RKO (cell line): ENCODE data around the gene GRAP2.
A peak's percentile ranks its signal among the peaks of the same experiment; 100 is the strongest.

ENCODE experiments used
- DNase-seq: peaks from one replicate; pipeline ENCODE4 v3.0.0-alpha.2; 2016; ENCODE audit warnings: low spot score

The GRAP2 gene

DNA sequence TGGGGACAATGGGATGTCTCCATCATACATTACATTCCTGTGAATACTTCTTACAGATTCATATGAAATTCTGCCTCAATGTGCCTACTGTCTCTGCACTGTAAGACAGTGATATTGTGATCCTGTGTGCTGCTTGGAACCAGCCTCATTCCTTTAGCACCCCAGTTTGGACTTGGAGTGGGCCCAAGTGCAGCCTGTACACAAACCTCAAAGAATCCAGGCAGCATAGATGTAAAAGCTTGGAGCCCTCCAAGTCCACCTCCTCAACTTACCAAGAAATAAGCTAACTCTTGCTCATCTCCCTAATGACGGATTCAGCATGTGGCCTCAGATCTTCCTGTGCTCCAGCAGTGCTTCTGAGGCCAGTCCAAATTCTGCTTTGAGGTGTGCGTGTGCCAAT is 24.4 kb downstream of the GRAP2 start:
- DNase-seq, result no peak

DNA sequence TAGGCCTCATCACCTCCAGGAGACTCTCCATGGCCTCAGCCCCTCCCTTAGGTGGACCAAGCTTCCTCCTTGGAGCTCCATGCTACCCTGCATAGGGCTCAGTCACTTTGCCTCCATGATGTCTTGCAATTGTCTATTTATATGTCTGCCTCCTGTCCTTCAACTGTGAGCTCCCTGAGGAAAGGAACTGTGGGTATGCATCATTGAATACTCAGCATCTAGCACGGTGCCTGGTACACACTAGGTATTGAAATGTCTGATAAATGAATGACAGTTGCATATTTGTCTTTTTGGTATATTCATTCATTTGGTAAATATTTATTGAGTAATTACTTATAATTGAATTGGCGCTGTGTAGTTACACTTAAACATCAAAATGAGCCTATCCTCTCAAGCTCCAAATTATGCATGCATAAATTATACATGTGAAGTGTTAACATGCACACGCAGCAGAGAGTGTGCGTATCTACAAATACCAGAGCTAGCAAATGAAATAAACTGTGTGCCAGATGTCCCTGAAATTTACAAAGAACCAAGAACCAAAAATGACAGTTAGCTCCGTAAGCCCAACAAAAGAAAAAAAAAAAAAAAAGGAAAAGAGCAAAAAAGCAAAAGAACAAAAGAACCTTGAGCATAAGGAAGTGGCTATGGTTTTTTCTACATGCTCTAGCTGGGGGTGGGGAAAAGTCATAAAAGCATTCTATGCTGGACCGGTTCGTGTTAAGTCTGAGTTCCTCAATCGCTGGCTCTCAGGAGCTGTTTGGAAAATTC is 25.2 kb downstream of the GRAP2 start:
- DNase-seq, result no peak

DNA sequence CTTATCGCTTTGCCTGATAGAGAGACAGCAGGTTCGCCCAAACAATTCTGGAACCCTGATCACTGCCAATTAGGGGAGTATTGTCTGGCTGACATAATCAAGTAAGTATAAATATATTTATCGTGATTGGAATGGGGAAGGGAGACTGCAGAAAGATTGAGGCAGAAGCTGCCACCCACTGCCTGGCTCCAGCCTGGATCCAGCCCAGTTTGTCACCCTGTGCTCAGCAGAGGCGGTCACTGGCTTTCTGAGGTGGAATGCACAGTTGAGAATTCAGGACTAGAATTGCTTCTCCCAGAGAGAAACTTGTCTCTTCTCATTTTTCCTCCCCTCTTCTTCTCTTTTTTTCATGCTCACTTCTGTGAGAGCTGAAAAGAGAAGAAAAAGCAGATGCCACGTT is 25.9 kb downstream of the GRAP2 start:
- no peak for DNase-seq

DNA sequence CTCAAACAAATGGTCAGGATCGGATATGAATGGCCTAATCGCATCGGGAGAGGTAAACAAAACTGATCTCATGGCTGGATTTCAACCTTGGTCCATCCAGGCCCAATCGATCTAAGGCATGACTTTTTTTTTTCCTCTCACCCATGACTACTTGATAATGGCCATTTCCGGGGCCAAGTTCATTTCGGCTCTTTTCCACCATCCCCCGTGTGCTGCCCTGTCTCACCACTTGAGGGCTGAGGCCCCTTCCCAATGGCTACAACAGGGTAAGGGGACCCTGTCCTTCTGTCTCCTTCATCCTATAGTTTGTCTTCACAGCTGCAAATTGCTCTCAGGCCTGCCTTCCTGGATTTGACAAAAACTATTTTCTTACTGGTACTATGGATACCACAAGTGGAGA is 26.7 kb downstream of the GRAP2 start:
- no peak for DNase-seq

DNA sequence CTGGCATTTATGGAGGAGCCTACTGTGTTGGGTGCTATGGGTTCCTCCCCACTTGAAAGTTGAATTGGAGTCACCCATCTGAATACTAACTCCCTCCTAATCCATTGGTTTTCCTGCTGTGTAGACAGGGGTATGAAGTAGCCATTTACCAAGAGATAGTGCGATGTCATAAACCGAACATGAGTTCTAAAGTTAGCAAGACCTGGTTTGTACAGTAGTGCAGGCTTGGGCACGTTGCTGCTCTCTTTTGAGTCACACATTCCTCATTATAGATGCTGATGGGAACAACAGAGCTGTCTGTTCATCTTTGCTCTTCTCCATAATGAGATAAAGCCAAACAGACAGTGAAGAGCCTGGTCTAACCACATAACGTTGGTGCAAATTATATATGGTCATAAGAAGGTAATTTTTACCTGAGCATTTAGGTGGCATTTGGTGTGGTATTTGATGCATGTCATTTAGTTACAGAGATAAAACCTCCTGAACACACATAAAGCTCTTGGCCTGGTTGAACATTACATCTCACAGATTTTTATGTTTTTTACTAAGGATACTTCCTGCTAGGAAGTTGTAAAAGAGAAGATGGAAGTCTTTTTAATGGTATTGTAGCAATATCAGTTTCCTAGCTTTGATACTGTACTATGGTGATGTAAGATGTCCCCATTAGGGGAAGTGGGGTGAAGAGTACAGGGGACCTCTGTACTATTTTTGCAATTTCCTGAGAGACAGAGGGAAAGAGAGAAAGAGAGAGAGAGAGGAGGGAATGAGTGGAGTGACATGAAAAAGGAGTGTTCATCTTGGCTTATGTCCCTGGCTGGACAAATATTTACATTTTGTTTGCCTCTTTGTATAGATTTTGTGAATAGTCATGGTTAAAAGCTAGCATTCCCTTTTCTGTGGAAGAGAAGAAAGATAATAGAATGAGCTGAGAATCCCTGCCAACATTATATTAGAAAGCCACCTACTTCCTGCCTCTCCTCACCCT is 27.9 kb downstream of the GRAP2 start:
- DNase-seq, result no peak

DNA sequence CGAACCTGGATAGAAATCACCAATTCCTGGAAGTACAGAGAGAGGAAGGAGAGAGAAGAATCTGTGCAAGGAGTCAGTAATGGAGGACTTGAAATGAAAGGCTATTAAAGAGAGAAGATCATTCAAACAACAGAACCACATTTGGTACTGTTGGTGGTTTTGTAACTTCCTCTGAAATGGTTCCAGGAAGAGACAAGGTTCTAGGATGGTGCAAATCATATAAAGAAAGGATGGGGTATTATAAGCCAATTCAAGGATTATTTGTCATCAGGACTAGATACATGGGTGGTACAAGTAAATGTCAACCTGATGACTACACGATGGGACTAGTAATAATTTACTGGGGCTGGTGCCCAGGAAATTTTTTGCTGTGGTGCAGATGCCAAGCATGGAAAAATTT is 30.4 kb downstream of the GRAP2 start:
- DNase-seq, result no peak

DNA sequence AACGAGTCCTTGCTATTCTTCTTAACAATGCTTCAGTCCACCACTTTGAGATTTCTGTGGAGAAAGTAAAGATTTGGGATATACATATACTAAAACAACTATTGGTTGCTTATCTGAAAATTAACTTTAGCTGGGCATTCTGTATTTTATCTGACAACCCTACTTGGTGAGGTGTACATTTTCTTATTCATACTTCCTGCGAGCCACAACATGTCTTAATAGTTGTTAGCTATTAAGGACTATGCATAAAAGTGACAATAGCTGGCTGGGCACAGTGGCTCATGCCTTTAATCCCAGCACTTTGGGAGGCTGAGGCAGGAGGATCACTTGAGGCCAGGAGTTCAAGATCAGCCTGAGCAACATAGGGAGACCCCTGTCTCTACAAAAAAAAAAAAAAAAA is 31.3 kb downstream of the GRAP2 start:
- DNase-seq, result no peak

DNA sequence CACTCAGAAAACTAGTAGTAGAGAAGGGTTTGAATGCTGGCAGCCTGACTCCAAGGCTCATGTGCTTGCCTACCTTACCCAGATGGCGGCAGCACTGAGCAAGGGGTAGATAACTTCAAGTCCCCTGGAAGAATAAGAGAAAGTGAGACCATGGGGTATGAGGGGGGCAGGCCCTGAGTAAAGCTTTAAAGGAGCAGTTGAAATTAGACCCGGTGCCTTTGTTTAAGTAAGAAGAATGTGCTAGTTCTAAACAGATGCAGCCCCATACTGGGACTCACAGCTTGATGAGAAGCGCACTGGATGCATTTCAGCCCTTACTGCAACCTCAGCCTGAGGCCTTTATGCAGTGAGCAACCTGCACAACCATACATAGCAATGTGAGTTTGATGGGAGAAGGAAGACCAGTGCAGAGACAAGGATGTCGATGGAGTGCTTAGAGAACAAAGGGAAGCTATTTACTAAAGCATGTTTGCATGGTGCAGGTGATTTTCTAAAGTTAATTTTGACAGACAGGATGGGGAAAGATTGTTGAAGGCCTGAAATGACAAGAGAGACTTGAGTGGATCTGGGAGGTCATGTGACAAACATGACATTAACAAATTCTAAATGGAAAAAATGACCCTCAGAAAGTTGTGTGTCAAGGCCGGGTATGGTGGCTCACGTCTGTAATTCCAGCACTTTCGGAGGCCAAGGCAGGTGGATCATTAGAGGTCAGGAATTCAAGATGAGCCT is 32.2 kb downstream of the GRAP2 start:
- peak; percentile 30 for DNase-seq

DNA sequence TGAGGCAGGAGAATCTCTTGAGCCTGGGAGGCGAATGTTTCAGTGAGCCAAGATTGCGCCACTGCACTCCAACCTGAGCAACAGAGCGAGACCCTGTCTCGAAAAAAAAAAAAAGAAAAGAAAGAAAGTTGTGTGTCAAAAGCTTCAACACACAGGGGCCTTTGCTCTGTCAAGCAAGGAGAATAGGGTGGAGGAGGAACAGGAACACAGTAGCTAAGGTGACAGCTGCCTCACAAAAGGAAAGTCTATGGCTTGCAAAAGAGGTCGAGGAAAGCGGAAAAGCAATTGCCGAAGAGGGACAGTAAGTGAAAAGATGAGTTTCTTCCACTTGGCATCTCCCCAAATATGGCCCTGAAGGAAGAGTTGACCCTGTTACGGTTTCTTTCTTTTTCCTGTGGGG is 32.9 kb downstream of the GRAP2 start:
- no peak for DNase-seq

DNA sequence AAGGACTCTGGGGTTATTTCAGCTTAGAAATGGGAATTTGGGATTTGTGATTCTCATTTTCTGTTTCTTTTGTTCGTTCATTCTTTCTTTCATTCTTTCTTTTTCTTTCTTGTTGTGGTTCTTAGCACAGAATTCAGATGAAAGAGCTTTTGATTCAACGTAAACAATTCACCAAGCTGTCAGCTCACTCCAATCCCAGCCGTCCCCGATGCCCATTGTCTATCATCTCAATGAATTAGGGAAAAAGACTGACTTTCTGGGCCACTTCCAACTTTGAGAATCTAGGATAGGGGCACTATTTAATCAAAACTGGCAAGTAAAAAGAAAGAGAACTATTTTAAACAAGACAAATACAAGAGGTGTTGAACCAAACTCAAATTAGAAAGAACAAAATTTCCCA is 34.2 kb downstream of the GRAP2 start:
- DNase-seq, result no peak

DNA sequence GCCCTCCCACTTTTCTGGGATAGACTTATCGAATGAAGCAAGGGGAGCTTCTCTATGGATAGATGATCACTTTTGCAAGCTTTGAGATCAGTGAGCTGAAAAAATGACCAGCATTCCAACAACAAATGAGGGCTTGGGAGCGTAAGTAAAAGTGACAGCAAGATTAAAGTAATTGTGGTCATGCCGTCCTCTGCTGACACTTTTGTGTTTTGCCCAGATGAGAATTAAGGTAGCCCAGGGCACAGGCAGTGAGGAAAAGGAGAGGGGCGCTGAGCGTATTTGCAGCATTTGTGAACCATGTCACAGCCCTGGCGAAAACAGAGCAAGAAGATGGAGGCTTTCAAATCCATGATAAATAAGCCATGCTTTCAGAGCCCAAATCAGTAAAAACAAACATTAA is 34.7 kb downstream of the GRAP2 start:
- DNase-seq, result no peak

DNA sequence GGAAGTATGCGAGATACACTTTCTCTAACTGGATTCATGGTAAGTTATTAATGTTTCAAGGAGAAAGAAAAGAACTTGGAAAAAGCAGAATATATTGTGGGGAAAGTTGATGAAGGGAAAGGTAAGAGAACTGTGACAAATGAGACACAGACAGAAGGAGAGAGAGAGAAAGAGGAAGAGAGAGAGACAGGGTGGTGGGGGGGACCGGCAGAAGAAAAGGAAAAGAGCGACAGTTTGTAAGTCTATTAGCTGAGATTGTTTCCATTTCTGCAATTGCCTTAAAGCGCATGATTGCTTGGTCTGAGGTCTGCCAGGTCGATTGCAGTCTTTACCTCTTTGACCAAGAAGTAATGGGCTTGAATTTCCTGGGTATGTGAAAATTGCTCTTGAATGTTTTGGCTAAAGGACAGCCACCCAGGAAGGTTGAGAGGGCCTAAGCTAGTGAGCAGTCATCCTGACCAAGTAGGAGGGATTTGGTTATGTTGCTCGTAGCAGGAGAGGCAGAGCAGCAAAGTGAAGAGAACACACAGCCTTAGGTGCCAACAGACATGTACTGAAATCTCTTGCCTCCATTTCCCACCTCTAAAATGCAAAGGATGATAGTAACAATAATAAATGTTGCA is 35.8 kb downstream of the GRAP2 start:
- no peak for DNase-seq

DNA sequence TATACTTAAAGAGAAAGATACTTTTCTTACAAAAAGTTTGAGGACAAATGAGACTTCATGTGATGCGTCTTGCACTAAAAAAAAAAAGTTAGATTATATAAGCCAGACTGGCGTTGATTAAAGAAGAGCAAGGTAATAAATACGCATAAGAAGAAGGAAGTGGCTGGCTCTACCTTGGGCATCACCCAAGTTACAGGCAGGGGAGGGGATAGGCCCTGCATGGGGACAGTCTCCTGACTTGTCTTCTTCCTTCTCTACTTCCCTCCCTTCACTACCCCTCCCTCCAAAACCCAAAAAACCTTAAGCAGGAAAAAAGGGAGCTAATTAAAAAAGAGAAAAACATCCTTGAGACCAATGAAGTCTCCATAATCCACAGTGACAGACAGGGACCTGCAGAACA is 37.0 kb downstream of the GRAP2 start:
- DNase-seq, result no peak

DNA sequence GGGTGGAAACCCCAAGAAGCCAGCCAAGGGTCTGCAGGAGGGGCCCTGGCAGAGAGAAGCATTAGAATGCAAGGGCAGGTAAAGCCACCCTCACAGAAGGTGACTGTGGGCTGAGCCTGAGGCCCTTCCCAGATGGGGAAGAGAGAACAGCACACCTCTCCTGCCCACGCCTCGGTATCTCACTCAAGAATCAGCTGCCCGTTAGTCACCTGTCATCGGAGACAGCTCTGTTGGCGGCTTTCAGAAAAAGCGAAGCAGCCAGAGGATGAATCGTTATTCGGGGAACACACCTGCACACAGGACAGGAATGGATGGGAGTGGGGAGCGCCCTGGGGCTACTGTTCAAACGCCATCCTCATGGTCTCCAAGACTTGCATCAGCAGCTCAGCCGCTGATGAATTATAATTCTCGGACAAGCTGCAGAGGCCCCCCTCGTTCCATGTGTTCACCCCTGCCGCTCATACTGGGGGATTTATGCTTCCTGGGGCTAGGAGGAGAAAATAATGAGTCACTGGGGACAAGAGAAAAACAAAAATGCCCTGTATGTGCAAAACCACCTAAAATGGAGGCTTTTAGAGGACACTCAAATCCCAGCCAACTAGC is 37.7 kb downstream of the GRAP2 start:
- DNase-seq, result no peak

DNA sequence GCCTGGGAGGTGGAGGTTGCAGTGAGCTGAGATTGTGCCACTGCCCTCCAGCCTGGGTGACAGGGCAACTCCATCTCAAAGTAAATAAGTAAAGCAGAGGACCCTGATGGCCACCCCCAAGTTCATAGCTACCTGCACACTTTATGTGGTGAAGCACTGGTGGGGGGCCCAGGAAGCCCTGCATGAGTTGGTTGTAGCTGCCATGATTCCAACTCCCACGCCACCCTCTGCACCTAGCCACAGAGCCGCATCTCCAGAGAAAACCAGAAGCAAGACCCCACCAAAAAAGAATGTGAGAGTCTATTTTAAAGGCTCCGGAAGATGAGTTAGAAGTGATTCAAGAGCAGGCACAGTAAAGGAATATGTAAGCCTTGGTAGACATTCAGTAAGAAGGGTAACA is 38.9 kb downstream of the GRAP2 start:
- DNase-seq, result no peak

DNA sequence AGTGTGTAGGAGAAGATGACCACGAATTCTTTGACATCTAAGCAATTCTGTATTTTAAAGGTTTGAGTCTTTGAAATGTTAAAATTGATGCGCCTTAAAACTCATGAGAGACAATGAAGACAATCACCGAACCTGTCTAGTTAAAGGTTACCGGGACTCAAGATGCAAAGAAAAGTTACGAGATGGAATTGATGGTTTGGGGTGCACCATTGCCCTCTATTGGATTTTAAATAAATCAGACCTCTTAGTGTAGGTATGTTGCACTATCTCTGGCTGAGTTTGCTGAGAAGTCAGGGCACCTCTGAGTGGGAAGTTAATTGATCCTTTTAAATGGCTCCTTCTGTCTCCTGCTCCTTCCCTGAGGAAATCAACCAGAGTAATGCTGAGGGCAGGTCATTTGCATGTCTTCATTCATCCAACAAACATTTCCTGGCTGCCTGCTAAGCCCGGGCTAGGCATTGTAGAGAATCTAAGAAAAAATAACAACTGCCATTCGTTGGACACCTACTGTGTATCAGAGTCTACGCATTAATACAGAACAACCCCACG is 39.9 kb downstream of the GRAP2 start:
- DNase-seq, result no peak

DNA sequence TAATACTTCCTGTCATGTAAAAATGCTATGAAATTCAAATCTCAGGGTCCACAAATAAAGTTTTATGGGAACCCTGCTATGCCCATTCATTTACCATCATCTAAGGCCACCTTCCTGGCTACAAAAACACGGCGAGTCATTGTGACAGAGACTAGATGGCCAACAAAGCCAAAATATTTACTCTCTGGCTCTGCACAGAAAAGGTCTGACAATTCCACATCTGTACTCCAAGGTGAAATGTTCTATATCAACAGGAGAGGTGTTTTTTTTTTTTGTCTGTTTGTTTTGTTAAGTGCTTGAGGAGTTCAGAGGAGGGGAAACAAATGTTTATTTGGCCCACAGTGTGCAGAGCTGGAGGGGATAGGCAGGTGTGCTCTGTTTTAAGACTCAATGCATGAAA is 40.7 kb downstream of the GRAP2 start:
- no peak for DNase-seq

DNA sequence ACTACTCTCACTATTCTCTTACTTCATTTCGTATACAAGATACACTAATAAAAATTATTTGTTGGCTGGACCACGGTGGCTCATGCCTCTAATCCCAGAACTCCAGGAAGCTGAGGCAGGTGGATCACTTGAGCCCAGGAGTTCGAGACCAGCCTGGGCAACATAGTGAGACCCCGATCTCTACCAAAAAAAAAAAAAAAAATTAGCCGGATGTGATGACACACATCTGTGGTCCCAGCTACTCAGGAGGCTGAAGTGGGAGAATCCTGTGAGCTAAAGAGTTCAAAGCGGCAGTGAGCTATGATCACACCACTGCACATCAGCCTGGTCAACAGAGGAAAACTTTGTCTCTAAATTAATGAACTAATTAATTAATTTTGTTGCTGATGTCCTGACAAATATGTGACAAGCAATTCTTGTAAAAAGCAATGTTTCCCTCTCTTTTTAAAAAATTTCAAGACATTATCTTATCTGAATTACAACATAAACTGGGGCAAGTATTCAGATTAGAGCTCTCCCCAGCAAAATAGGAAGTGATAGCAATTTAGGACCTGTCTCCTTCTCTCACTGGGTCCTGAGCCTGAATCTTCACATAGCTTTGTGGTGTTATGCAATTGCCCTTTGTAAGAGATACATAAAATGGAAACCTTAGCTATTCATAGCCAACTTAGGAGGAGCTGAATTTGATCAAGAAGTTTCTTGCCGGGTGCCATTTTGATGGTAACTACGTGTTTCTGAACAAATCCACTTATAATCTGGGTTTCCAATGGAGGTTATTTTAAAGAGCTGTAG is 41.8 kb downstream of the GRAP2 start:
- no peak for DNase-seq

DNA sequence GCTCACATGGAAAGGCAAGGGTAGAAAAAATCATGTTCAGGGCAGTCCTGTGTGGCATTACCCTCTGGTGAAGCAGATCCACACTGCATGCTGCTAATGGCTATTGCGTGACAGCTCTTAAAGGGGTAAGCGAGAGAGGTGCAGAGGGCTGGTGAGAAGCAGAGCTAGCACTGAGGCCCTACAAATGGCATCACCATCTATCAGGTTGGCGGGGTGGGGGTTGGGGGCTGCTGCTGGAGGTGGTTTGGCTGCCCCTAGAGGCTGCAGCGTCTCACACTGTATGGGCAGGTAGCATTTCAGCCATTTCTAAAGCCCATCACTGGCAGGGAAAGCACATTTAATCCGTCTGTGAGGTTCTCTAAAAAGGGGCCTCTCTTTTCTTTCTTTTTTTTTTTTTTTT is 42.5 kb downstream of the GRAP2 start:
- DNase-seq, result no peak
